Measurements from ENCODE around the gene HDGF.

HDGF gene

GRCh38 chr1:156751451-156751756 is at the start of gene HDGF:
Gene HDGF (minus strand): TSS chr1:156751675. CDS start chr1:156751429, 246 bp downstream.
- no peak for DNase-seq

DNA sequence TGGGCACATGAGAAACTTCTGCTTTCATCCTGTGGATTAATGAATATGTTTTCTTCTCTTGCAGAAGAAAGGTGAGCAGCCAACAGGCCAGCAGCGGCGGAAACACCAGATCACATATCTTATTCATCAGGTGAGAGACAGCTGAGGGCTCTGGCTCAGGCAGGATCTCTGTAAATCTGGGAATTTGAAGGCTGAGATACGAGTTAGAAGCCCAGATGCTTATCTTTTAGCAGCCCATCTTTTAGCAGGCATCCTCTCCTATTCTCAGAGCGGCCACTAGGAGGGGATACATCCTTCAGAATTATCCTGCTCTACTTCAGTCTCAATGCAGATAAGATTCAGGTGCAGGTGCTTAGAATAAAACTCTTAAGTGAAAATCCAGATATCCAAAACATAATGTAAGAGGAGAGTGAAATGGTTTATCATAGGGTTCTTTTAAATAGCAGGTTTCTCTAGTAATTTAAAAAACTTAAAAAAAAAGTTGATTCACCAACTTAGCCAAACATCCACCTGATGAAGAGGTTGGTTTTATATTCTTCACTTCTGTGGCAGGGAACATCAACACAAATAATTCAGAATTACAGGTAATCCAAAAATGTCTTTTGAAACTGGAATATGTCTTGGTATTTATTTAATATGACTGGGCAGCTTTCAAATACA is 45.9 kb upstream of the HDGF start:
- peak; percentile 70 for DNase-seq

DNA sequence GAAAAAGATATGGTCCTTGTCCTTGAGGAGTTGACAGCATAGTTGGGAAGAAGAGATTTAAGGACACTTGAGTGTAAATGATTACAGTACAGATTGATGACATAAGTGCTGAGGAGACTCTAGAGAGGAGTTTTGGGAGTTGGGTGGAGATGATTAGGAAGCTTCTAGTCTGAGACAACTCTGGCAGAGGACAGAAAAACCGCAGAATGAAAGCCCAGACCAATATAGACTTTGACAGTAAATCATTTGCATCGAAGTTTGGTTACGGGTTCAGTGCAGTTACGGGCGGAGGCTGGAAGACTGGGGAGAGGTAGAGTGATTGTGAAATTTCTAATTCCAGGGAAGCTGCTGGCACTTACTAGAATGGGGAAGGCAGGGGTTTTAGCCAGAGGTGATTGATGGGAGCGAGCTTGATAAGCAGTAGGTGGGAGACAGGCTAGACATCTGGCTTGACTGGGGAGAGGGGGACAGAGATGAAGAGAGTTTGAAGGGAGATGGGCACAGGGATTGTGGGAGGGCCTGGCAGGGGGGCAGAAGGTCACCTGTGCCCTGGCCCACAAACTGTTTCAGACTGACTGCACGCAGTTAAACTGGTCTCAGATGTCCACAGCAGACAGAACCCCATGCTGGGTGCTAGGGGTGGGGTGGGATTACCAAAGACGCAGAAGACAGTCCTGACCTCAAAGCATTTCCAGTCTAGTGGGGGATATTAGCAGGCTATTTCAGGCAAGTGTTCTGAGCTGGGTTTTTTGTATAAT is 45.0 kb upstream of the HDGF start:
- DNase-seq: no peak

DNA sequence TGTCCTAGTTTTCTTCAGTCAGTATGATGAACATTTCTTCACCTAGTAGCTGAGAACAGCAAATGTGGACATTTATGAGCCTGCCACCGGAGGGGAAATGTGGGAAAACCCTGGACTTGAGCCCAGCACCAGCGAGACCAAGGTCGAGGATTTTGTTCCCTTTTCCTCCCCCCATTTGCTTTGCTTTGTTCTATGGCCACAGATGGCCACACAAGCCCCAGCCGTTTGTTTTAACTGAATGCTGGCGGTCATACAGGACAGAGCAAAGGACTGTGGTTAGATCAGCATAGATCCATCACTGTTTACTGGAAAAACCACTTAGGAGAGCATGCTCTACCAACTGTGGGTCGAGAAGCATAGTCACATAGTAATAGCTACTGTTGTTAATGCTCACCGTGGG is 44.3 kb upstream of the HDGF start:
- DNase-seq: no peak

- no peak for DNase-seq
Measured at GRCh38 chr1:156795374-156795733, 43.9 kb upstream of the HDGF start.

- DNase-seq: no peak
Measured at GRCh38 chr1:156794506-156795373, 43.3 kb upstream of the HDGF start.

DNA sequence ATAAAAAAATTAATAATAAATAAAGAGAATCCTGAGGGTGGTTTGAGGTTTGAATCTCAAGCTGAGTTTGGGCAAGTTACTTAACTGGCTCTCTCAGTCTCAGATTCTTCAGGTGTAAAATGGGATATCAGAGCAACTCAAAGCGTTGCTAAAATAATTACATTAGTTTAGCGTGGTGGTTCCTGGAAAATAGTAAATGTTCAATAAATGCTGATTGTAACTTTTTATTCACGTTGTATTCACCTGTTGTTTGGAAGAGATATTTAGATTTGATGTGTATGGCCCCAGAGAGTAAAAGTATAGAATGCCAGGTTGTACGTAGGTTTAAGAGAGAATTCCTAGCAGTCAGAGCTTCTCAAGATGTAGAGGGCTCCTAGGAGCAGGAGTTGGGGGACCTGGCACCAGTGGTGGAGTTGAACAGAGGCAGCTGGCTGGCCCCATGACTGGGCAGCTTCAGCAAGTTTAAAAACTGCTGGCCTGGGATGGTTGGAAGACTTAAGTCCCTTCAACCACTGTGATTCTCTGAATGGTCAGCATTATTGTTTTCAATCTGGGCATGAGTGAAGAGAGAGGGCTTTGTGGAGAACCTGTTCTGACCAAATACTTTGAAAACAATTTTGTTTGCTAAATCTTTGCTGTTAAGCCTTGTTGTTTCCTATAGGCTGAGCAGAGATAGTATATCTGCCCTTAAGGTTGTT is 38.3 kb upstream of the HDGF start:
- no peak for DNase-seq

DNA sequence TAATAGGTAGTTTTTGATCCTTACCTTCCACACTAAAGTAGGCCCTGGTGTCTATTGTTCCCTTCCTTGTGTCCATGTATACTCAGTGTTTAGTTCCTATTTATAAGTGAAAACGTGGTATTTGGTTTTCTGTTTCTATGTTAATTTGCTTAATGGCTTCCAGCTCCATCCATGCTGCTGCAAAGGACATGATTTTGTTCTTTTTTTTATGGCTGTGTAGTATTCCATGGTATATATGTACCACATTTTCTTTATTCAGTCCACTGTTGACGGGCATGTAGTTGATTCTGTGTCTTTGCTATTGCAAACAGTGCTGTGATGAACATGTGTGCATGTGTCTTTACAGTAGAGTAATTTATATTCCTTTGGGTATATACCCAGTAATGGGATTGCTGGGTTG is 36.7 kb upstream of the HDGF start:
- no peak for DNase-seq

- no peak for DNase-seq
Measured at GRCh38 chr1:156786640-156787039, 35.2 kb upstream of the HDGF start.

GRCh38 chr1:156785458-156785857 is 34.0 kb upstream of the HDGF start:
- no peak for DNase-seq

GRCh38 chr1:156781585-156782186 is 30.2 kb upstream of the HDGF start:
- no peak for DNase-seq

- no peak for DNase-seq
Measured at GRCh38 chr1:156777573-156777972, 26.1 kb upstream of the HDGF start.

DNA sequence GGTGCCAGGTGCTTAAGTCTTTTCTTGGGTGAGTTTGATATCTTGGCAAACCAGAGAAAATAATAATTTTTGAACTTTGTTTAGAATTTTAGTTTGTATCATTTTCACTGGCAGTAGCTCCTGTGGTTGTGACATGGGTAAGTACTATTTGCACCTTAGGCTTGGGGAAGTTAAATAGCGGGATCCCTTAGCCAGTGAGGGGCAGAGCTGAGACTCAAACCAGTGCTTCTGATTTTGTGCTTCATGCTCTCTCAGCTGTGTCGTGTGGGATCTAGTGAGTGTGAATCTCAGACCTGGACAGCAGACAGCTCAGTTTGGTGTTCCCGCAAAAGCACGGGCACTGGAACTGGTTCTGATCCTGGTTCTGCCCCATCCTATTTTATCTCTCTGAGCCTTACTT is 25.5 kb upstream of the HDGF start:
- no peak for DNase-seq

DNA sequence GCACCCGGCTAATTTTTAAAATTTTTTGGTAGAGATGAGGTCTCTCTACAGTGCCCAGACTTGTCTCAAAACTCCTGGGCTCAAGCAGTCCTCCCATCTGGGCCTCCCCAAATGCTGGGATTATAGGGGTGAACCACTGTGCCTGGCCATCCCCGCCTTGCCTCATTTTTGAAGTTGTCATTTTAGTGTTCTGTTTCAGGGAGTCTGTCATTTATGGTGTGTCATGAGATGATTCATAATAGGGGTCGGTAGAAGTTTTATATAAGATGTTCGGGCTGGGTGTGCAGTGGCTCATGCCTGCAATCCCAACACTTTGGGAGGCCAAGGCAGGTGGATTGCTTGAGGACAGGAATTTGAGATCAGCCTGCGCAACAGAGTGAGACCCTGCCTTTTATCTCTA is 24.3 kb upstream of the HDGF start:
- no peak for DNase-seq

- no peak for DNase-seq
Measured at GRCh38 chr1:156773607-156774006, 22.1 kb upstream of the HDGF start.

DNA sequence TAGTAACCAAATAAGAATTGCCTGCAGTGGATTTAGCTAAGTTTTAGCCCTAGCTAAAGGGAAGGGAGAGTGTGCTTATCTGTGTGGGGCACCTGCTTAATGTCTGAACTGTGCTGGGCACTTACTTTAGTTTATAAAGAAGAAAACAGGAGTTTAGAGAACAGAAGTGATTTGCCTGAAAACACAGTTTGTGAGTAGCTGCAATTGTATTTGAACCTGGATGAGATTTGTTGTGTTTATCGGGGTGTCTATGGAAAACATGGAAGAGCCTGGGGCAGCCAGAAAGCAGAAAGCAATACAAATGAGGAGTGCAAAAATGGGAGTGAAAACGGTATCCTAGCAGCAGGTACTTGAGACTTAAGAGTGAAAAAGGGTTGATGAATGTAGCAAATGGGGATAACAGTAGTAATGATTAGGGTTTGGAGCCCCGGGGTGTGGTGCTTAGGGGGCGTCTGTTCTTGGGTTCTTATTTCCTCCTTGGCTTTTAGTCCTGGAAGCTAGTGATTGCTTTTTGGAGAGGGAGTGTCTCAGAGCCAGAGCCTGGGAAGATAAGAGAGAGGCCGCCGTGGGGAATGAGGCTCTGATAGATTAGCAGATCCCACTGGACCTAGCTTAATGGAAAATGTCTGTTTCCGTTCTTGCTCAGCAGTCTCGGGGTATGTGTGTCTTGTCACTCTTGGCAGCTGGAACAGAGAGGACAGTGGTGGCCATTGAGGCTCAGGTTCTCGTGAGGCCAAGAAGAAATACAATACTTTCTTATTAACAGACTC is 21.4 kb upstream of the HDGF start:
- no peak for DNase-seq

- no peak for DNase-seq
Measured at GRCh38 chr1:156772222-156772621, 20.7 kb upstream of the HDGF start.

GRCh38 chr1:156768610-156769295 is 17.3 kb upstream of the HDGF start:
- no peak for DNase-seq

GRCh38 chr1:156767879-156768604 is 16.6 kb upstream of the HDGF start:
- DNase-seq: no peak

DNA sequence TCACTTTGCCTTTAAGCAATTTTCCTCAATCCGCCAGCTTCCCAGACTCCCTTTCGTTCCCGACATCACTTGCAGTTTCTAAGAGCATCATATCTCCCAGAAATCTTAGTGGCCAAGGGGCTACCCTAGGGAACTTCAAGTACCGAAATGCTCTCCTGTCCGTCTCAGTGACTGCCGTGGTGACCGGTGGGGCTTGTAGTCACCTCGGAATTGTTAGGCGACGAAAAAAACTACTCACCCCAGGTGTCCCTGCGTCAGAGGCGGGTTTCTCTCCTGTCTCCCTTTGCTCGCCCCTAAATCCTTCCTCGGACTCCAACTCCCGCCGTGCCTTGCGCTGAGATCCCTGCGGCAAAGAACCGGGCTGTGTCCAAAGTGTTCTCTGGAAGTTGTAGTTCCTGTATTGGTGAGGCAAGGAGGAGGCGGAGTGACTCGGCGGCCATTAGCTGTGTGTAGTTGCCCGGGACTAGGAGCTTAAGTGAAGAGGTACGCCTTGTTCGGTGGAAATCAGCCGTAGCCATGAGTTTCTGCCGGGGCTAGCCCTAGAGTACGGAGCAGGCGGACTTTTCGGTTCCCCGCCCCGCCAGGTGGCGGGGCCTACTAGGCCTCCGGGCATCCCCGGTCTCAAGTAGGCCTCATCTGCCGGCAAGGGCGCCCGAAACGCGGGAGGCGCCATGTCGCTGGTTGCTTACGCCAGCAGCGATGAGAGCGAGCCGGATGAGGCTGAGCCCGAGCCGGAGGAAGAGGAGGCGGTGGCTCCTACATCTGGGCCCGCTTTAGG is 15.8 kb upstream of the HDGF start, which contains the start of gene PRCC:
Gene PRCC (plus strand): TSS at position 435 of the 778 bp plus-strand sequence. CDS start 237 bp downstream, at position 672.
- peak; percentile 100 for DNase-seq

Data from CD4-positive, alpha-beta T cell treated with Interleukin-4 for 4 hours (primary cell).